SK-N-SH (cell line): ENCODE measurements around the gene MADCAM1. TPM values are rescaled to one million over a fixed set of nuclear protein-coding genes. Genes with fewer than 3 reads are reported as not detected.

Source experiments
- CTCF ChIA-PET: fragments of 300-600, 350-600 bp; formaldehyde crosslinking; extraction: SDS; loops from one replicate; lab custom pipeline; 2021; lab: Yijun Ruan, JAX
- POLR2A ChIA-PET: fragments of 350-600 bp; sonication (Branson Sonifier 250); formaldehyde crosslinking; extraction: SDS; loops from one replicate; lab custom pipeline; 2020; ENCODE audit warnings: antibody characterized with exemption, inconsistent platforms; lab: Yijun Ruan, JAX
- DNase-seq: peaks from one replicate; pipeline ENCODE4 v3.0.0; 2012
- H2AFZ ChIP-seq: fragments of 200-600 bp; sonication (generic); 2 replicates; pipeline ENCODE4 v1.8.1; 2016; ENCODE audit warnings: antibody characterized with exemption, mild to moderate bottlenecking, low read depth
- H3F3A ChIP-seq: fragments of 200-600 bp; sonication (generic); replicated peaks from 2 replicates; pipeline ENCODE3; 2016; ENCODE audit warnings: antibody characterized with exemption, mild to moderate bottlenecking; ENCODE audit not compliant: insufficient read depth
- H3K27ac ChIP-seq, 2 experiments: fragments of 200-500 bp in 1 of 2; fragments of 200-600 bp in 1 of 2; sonication (Bioruptor generic) in 1 of 2; sonication (generic), shearing (Covaris generic) in 1 of 2; 2 replicates each; pipeline versions ENCODE4 v1.5.1 to v1.6.1; 2014 to 2016; ENCODE audit warnings: low read depth in 2 of 2, inconsistent platforms in 1 of 2, low read length in 1 of 2, mild to moderate bottlenecking in 1 of 2, mixed read lengths in 1 of 2
- H3K27me3 ChIP-seq: fragments of 200-600 bp; sonication (generic), shearing (Covaris generic); 2 replicates; pipeline ENCODE4 v1.6.1; 2016; ENCODE audit warnings: mixed run types; ENCODE audit not compliant: insufficient read depth
- H3K36me3 ChIP-seq, 2 experiments: fragments of 200-500 bp in 1 of 2; fragments of 200-600 bp in 1 of 2; sonication (Bioruptor generic) in 1 of 2; sonication (generic) in 1 of 2; replicated peaks in 1 of 2; 2 replicates each; pipeline versions ENCODE3 to v1.5.1; 2014 to 2016; ENCODE audit warnings: low read length in 1 of 2, mild to moderate bottlenecking in 1 of 2; ENCODE audit not compliant: insufficient read depth in 2 of 2, control insufficient read depth in 1 of 2
- H3K4me1 ChIP-seq, 2 experiments: fragments of 200-500 bp in 1 of 2; fragments of 200-600 bp in 1 of 2; sonication (Bioruptor generic) in 1 of 2; sonication (generic), shearing (Covaris generic) in 1 of 2; 2 replicates each; pipeline versions ENCODE4 v1.5.1 to v1.6.1; 2014 to 2016; ENCODE audit warnings: low read depth in 1 of 2, low read length in 1 of 2, mixed run types in 1 of 2; ENCODE audit not compliant: insufficient read depth in 2 of 2, control insufficient read depth in 1 of 2
- H3K4me2 ChIP-seq: fragments of 200-600 bp; sonication (generic), shearing (Covaris generic); 2 replicates; pipeline ENCODE4 v1.6.1; 2017; ENCODE audit warnings: mixed run types
- H3K4me3 ChIP-seq, 2 experiments: fragments of 200-500 bp in 1 of 2; fragments of 200-600 bp in 1 of 2; sonication (Bioruptor generic) in 1 of 2; sonication (generic), shearing (Covaris generic) in 1 of 2; 2 replicates each; pipeline versions ENCODE4 v1.5.1 to v1.8.1; 2014 to 2016; ENCODE audit warnings: low read depth in 2 of 2, inconsistent platforms in 1 of 2, low read length in 1 of 2, mild to moderate bottlenecking in 1 of 2, mixed read lengths in 1 of 2, moderate library complexity in 1 of 2
- H3K79me2 ChIP-seq: fragments of 200-600 bp; sonication (generic); 2 replicates; pipeline ENCODE4 v1.8.1; 2017; ENCODE audit warnings: mild to moderate bottlenecking; ENCODE audit not compliant: insufficient read depth
- H3K9ac ChIP-seq: fragments of 200-600 bp; sonication (generic); 2 replicates; pipeline ENCODE4 v1.6.1; 2017; ENCODE audit warnings: mixed run types
- H3K9me2 ChIP-seq: fragments of 200-600 bp; sonication (generic); 2 replicates; pipeline ENCODE4 v1.6.1; 2017; ENCODE audit warnings: mixed run types
- H3K9me3 ChIP-seq: fragments of 200-600 bp; sonication (generic); 2 replicates; pipeline ENCODE4 v1.6.1; 2017; ENCODE audit warnings: mixed run types, mild to moderate bottlenecking, moderate library complexity
- H4K20me1 ChIP-seq: fragments of 200-600 bp; sonication (generic); 2 replicates; pipeline ENCODE4 v1.6.1; 2017; ENCODE audit warnings: mild to moderate bottlenecking, mixed run types; ENCODE audit not compliant: insufficient read depth
- CHD2 ChIP-seq: fragments of 150-350 bp; IDR thresholded peaks from 2 replicates; pipeline ENCODE4 v1.6.1; 2018; ENCODE audit warnings: low read length; ENCODE audit not compliant: partially characterized antibody
- EP300 ChIP-seq, 2 experiments: IDR thresholded peaks; 2 replicates each; pipeline versions ENCODE4 v1.4.0 to v1.6.1; 2012; ENCODE audit warnings: borderline replicate concordance in 1 of 2, low read depth in 1 of 2, low read length in 1 of 2
- FOSL2 ChIP-seq: IDR thresholded peaks from 2 replicates; pipeline ENCODE4 v1.4.0; 2012; ENCODE audit warnings: low read depth, mild to moderate bottlenecking, moderate library complexity, borderline replicate concordance
- FOXJ3 ChIP-seq: sonication (generic); formaldehyde crosslinking; IDR thresholded peaks from 2 replicates; pipeline ENCODE4 v1.5.1; 2020; ENCODE audit warnings: mild to moderate bottlenecking, missing genetic modification reagents
- FOXM1 ChIP-seq: IDR thresholded peaks from 2 replicates; pipeline ENCODE4 v1.4.0; 2012; ENCODE audit warnings: low read depth, mild to moderate bottlenecking
- GABPA ChIP-seq: IDR thresholded peaks from 2 replicates; pipeline ENCODE4 v1.4.0; 2012; ENCODE audit warnings: low read depth, mild to moderate bottlenecking
- JUND ChIP-seq: IDR thresholded peaks from 2 replicates; pipeline ENCODE4 v1.4.0; 2012
- MEF2A ChIP-seq: IDR thresholded peaks from 2 replicates; pipeline ENCODE4 v1.4.0; 2012; ENCODE audit warnings: low read depth, borderline replicate concordance
- MXI1 ChIP-seq: IDR thresholded peaks from 2 replicates; pipeline ENCODE4 v1.6.1; 2012; ENCODE audit warnings: mild to moderate bottlenecking, low read depth, low read length, improper control_type of control experiment
- NFIC ChIP-seq: IDR thresholded peaks from 2 replicates; pipeline ENCODE4 v1.4.0; 2012; ENCODE audit warnings: borderline replicate concordance
- PBX3 ChIP-seq: IDR thresholded peaks from 2 replicates; pipeline ENCODE4; 2012
- POLR2AphosphoS5 ChIP-seq: IDR thresholded peaks from 2 replicates; pipeline ENCODE4 v1.6.1; 2012; ENCODE audit warnings: low read depth, low read length
- RAD21 ChIP-seq: IDR thresholded peaks from 2 replicates; pipeline ENCODE4 v1.6.1; 2012; ENCODE audit warnings: mild to moderate bottlenecking, low read length
- RCOR1 ChIP-seq: fragments of 150-350 bp; IDR thresholded peaks from 2 replicates; pipeline ENCODE4 v1.6.1; 2017; ENCODE audit warnings: antibody characterized with exemption, low read length
- RFX5 ChIP-seq: IDR thresholded peaks from 2 replicates; pipeline ENCODE4 v1.6.1; 2012; ENCODE audit warnings: mild to moderate bottlenecking, improper control_type of control experiment, low read length
- RXRA ChIP-seq: IDR thresholded peaks from 2 replicates; pipeline ENCODE4 v1.4.0; 2012; ENCODE audit warnings: low read depth, mild to moderate bottlenecking, borderline replicate concordance
- SIN3A ChIP-seq: IDR thresholded peaks from 2 replicates; pipeline ENCODE4 v1.6.1; 2012; ENCODE audit warnings: low read depth, mild to moderate bottlenecking, low read length, moderate library complexity, borderline replicate concordance
- SMC3 ChIP-seq: IDR thresholded peaks from 2 replicates; pipeline ENCODE4 v1.6.1; 2012; ENCODE audit warnings: low read depth, low read length, improper control_type of control experiment
- TEAD4 ChIP-seq: IDR thresholded peaks from 2 replicates; pipeline ENCODE4 v1.4.0; 2012; ENCODE audit warnings: mild to moderate bottlenecking, borderline replicate concordance; ENCODE audit not compliant: insufficient read depth
- USF1 ChIP-seq: IDR thresholded peaks from 2 replicates; pipeline ENCODE4 v1.4.0; 2012; ENCODE audit warnings: low read depth, borderline replicate concordance
- USF2 ChIP-seq: fragments of 150-350 bp; IDR thresholded peaks from 2 replicates; pipeline ENCODE4 v1.6.1; 2017; ENCODE audit warnings: antibody characterized with exemption, low read length, low read depth, borderline replicate concordance
- YY1 ChIP-seq: IDR thresholded peaks from 2 replicates; pipeline ENCODE4 v1.4.0; 2012; ENCODE audit warnings: low read depth, mild to moderate bottlenecking
- WGBS: methylation state at CpG from one replicate; pipeline ENCODE4 v1.1.6; 2017; ENCODE audit warnings: low lambda C conversion rate; 5-methylcytosine and 5-hydroxymethylcytosine counted together
- polyA plus RNA-seq, 3 experiments: library from polyadenylated mRNA; depleted of rRNA; stranded (reverse); fragments of >200 nt; gene quantifications; 2 replicates each; pipeline ENCODE4 v1.2.3, GENCODE V29; 2012

The MADCAM1 gene
- polyA plus RNA-seq, 1 of the 3 experiments (the other 2 are of a cell fraction), result 0.81 TPM

- POLR2A ChIA-PET, result interaction anchor here (0.9 kb wide), 1 partner anchor 17 kb away, joined by 7 read pairs; no protein-coding TSS in a partner anchor
- 43% methylated on average over 31 of the region's 61 CpGs for WGBS
- no peaks in the 10 kb centered on the region for H3K79me2 ChIP-seq
- peak; percentile 70 for DNase-seq
- H3K4me1 ChIP-seq, result peaks cover 0 to 7% of the 10 kb centered on the region in 2 experiments; a peak in 1 of 4 replicates
- peak overlapping the region; percentile 59; the same call in 1 of the 2 replicates for H2AFZ ChIP-seq
- H3K4me2 ChIP-seq, result peak overlapping the region; percentile 96
- peak overlapping the region; percentile 84 for H3K4me3 ChIP-seq
- no peaks in the 10 kb centered on the region for H3K9me3 ChIP-seq
- H4K20me1 ChIP-seq, result no peaks in the 10 kb centered on the region
- TF ChIP-seq RAD21 (no peak), USF1 (no peak), TEAD4 (no peak), FOSL2 (no peak), YY1 (no peak), MXI1 (no peak), CHD2 (no peak), EP300 (IDR thresholded peaks at IDR 0.05; ENCODE audit: borderline replicate concordance in 1 of 2, low read depth in 1 of 2, low read length in 1 of 2) (no peak), RXRA (no peak), MEF2A (no peak), FOXJ3 (CRISPR knock-in tag) (no peak), PBX3 (no peak), SIN3A (no peak)
- H3K36me3 ChIP-seq, result no peaks in the 10 kb centered on the region
- peaks cover 7% of the 10 kb centered on the region for H3F3A ChIP-seq
- CTCF ChIA-PET, result interaction anchor here (0.9 to 2.7 kb wide), 4 partner anchors 10 to 21 kb away, joined by 4 to 11 read pairs (median 10); no protein-coding TSS in a partner anchor
- H3K27ac ChIP-seq, result peak overlapping the region; percentile 9 to 64; a peak in 3 of 4 replicates
- peak overlapping the region; percentile 97 for H3K9ac ChIP-seq
- H3K9me2 ChIP-seq, result no peaks in the 10 kb centered on the region
- no peaks in the 10 kb centered on the region for H3K27me3 ChIP-seq
Measured at GRCh38 chr19:489418-490196, 6.7 kb upstream of the MADCAM1 start.

GRCh38 chr19:491146-491741, 5.0 kb upstream of the MADCAM1 start:
- CTCF ChIA-PET, result interaction anchor here (0.8 to 2.0 kb wide), 3 partner anchors 15 to 224 kb away, joined by 3 to 12 read pairs (median 10); no protein-coding TSS in a partner anchor
- 90% methylated on average over 21 of the region's 32 CpGs for WGBS
- TF ChIP-seq RFX5 (no peak), FOXM1 (no peak), NFIC (no peak), YY1 (no peak), USF1 (no peak), USF2 (no peak), SIN3A (no peak), RAD21 (no peak), JUND (no peak), EP300 (IDR thresholded peaks at IDR 0.05; ENCODE audit: borderline replicate concordance in 1 of 2, low read depth in 1 of 2, low read length in 1 of 2) (no peak), GABPA (no peak), SMC3 (no peak), POLR2AphosphoS5 (no peak), RCOR1 (no peak)

More at GRCh38 chr19:491146-491741, 5.0 kb upstream of the MADCAM1 start:
- Histone ChIP-seq H3K4me2 (no peak overlapping the region), H3K9ac (no peak overlapping the region), H3K79me2 (no peaks in the 10 kb centered on the region), H3K4me1 (peaks cover 0 to 7% of the 10 kb centered on the region in 2 experiments; a peak in 1 of 4 replicates), H3F3A (peaks cover 9% of the 10 kb centered on the region), H4K20me1 (no peaks in the 10 kb centered on the region), H3K27me3 (no peaks in the 10 kb centered on the region), H3K9me2 (no peaks in the 10 kb centered on the region), H3K4me3 (no peak overlapping the region), H3K27ac (no peak overlapping the region), H2AFZ (no peak overlapping the region), H3K36me3 (no peaks in the 10 kb centered on the region), H3K9me3 (no peaks in the 10 kb centered on the region)
- DNase-seq, result peak; percentile 58
- POLR2A ChIA-PET, result no interaction called here
